Measurements from ENCODE around the gene MET. TPM values are rescaled to one million over a fixed set of nuclear protein-coding genes. Genes with fewer than 3 reads are reported as not detected.

Gene MET
- total RNA-seq, 1 experiment from 2014 or later: 5.0 TPM

- Histone ChIP-seq H3K4me2 (ENCODE audit: insufficient read depth, insufficient read length, low read length) (no peak overlapping the region), H3K18ac (ENCODE audit: insufficient read length, low read depth, low read length) (no peak overlapping the region), H4K20me1 (ENCODE audit: control insufficient read depth, insufficient read depth, insufficient read length) (no peaks in the 10 kb centered on the region), H2BK12ac (ENCODE audit: insufficient read length, low read depth, low read length) (no peak overlapping the region), H2AFZ (ENCODE audit: low read length) (no peak overlapping the region), H2BK20ac (ENCODE audit: low read depth, low read length, poor library complexity, severe bottlenecking) (no peak overlapping the region), H3K27ac (ENCODE audit: insufficient read length, low read depth, low read length) (no peak overlapping the region), H2AK5ac (ENCODE audit: insufficient read length, low read length) (no peak overlapping the region), H3K23ac (ENCODE audit: insufficient read length, low read depth, low read length) (no peak overlapping the region), H2BK5ac (ENCODE audit: insufficient read length, low read length) (no peak overlapping the region), H3K9me3 (ENCODE audit: control insufficient read depth, low read depth, low read length) (no peaks in the 10 kb centered on the region), H3K79me2 (ENCODE audit: insufficient read depth, low read length) (no peaks in the 10 kb centered on the region), H2BK120ac (ENCODE audit: low read depth, low read length, poor library complexity, severe bottlenecking) (no peak overlapping the region), H3T11ph (ENCODE audit: low read length) (no peak overlapping the region), H3K4ac (ENCODE audit: low read depth, low read length) (no peak overlapping the region), H3K27me3 (ENCODE audit: insufficient read depth, low read length) (no peaks in the 10 kb centered on the region), H3K9ac (ENCODE audit: extremely low read depth, insufficient read length, low read length) (no peak overlapping the region), H3K4me1 (ENCODE audit: insufficient read depth, low read length) (no peaks in the 10 kb centered on the region), H3K14ac (ENCODE audit: insufficient read depth, low read length) (no peak overlapping the region), H2BK15ac (ENCODE audit: low read depth, low read length) (no peak overlapping the region), H3K23me2 (ENCODE audit: insufficient read length, low read depth, low read length, poor library complexity, severe bottlenecking) (no peaks in the 10 kb centered on the region), H3K56ac (ENCODE audit: insufficient read length, low read depth, low read length) (no peak overlapping the region), H3K79me1 (ENCODE audit: insufficient read depth, low read depth, low read length, poor library complexity, severe bottlenecking) (no peaks in the 10 kb centered on the region), H4K5ac (ENCODE audit: insufficient read length, low read depth, low read length) (no peak overlapping the region), H4K91ac (ENCODE audit: insufficient read length, low read depth, low read length) (no peak overlapping the region), H4K8ac (replicated peaks; ENCODE audit: insufficient read length, low read depth, low read length) (no peak overlapping the region)
- H3K27me3 Mint-ChIP-seq (ENCODE audit: low read depth): no peaks in the 10 kb centered on the region
- DNase-seq: no peak
- no peaks in the 10 kb centered on the region for H3K9me3 Mint-ChIP-seq
- H3K4me1 Mint-ChIP-seq: peaks cover 5 to 13% of the 10 kb centered on the region in 2 experiments
- no peak for TF ChIP-seq CTCF (conservative IDR thresholded peaks at IDR 0.05)
- no peak overlapping the region for H3K4me3 Mint-ChIP-seq
- H3K27ac Mint-ChIP-seq: no peak overlapping the region
- no CpG with 5 or more reads among the region's 3 CpGs for WGBS (ENCODE audit: extremely low coverage, insufficient read length, low lambda C conversion rate)
- H3K36me3 Mint-ChIP-seq (ENCODE audit: insufficient read depth in 1 of 3, low read depth in 3 of 3): no peaks in the 10 kb centered on the region
Observed at GRCh38 chr7:116727432-116728009, 55.5 kb downstream of the MET start.

All from H9 (cell line).